IPS-NIHi11 (cell line): ENCODE data around the gene EHMT1.
"Not testable (repeated sequence)": the region's sequence is repeated elsewhere in the genome, so short reads cannot be mapped to it uniquely, and the experiment has no call there.

Experiments
- DNase-seq: peaks from one replicate; pipeline ENCODE4 v3.0.0; 2012; ENCODE audit warnings: mixed read lengths, low spot score

EHMT1 gene

DNA sequence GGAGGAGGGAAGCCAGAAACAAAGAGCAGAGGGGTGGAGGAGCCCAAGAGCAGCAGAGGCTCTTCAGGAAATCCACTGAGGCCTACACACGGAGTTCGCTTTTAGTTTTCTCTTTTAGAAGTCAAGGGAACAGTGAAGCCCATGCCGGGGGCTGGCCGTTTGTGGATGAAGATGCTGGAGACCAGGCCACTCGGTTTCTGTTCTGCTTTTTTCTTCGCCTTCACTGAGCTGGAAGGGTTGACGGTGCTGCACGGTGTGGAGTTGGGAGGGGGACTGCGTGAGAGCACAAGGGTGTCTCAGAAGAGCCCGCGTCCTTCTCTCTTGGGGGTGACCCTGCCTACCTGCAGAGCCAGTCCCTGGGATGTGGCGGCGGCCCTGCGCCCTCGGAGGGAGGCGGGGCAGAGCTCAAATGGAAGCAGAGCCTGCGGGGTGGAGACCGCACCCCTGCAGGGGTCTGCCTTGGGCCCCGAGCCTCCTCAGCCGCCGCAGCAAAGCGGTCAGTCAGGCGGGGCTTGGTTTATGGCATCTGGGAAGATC, 190.3 kb downstream of the EHMT1 start:
- no peak for DNase-seq

DNA sequence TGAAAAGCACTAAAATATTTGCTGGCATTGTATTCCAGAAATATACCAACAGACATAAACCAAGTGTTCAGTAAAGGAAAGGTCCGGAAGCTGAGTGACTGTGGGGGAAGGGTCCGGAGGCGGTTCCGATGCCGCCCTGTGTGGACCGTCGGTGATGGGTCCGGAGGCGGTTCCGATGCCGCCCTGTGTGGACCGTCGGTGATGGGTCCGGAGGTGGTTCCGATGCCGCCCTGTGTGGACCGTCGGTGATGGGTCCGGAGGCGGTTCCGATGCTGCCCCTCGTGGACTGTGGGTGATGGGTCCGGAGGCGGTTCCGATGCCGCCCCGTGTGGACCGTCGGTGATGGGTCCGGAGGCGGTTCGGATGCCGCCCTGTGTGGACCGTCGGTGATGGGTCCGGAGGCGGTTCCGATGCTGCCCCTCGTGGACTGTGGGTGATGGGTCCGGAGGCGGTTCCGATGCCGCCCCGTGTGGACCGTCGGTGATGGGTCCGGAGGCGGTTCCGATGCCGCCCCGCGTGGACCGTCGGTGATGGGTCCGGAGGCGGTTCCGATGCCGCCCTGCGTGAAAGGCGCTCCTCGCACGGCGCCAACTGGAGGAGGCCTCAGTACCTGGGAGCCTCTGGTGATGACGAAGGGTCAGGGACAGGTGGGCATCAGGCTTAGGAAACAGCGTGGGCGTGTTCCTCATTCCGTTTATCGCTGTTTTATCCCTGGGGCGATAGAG, 191.1 kb downstream of the EHMT1 start:
- DNase-seq: not testable (repeated sequence)

DNA sequence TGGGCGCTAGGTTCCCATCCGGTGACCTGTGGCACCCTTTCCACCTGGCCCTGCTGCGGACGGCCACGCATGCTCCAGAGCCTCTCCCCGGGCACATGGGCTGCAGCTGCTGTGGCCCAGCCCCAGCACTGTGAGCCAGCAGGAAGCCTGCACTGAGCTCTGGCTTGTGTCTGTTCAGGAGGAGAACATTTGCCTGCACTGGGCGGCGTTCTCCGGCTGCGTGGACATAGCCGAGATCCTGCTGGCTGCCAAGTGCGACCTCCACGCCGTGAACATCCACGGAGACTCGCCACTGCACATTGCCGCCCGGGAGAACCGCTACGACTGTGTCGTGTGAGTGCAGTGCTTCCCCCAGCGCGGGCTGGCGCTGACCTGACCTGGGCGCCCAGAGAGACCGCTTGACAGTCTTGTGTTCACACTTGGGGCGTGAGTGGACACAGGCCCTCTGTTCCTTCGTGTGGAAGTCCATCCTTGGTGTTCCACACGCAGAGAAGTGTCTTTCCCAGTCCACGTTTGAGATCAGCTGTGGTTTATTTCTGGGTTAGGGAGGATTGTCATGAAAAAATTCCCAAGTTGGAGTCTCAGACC, 192.6 kb downstream of the EHMT1 start:
- no peak for DNase-seq

GRCh38 chr9:137812356-137813023, 193.7 kb downstream of the EHMT1 start:
- no peak for DNase-seq

GRCh38 chr9:137813167-137813566, 194.4 kb downstream of the EHMT1 start:
- no peak for DNase-seq

- no peak for DNase-seq
Observed at GRCh38 chr9:137813651-137814415, 195.0 kb downstream of the EHMT1 start.

- DNase-seq: no peak
Observed at GRCh38 chr9:137814436-137814835, 195.6 kb downstream of the EHMT1 start.

GRCh38 chr9:137814841-137815240, 196.0 kb downstream of the EHMT1 start:
- DNase-seq: no peak

DNA sequence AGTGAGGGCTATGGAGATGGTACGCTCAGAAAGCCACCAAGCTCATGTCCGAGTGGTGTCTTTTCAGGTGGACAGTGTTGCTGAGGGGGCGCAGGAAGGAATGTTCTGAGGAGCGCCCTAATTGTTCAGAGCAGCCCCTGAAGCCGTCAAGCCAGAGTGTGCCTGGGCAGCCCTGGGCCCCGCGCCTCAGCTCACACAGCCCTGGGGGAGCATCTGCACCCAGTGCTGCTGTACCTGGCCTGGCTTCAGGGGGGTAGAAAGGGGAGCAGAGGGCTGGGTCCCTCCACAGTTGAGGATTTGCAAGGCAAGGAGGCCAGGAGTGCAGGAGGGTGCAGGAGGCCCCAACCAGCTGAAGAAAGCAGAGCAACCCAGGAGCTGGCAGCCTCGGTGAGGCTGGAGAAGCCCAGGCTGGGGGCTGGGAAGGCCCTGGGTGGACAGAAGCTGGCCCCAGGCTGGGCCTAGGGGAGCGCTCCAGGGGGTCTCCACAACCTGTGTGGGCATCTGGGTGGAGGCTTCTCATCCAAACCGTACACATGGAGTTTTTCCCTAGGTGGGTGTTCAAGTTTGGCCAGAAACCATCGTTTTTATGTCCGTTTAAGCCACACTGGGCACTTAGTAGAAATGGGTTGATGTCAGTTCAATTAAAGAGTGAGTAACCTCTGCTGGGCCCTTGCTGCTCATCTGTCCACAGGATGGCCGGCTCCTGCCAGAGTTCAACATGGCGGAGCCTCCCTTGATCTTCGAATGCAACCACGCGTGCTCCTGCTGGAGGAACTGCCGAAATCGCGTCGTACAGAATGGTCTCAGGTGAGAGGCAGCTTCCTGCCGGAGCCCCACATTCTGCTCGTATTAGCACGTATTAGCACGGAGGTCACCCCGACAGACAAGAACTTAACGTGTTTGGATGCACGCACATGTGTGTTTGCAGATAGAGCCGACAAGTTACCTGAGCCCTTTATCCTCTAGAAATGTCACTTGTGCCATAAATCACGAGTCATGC, 196.8 kb downstream of the EHMT1 start:
- DNase-seq: no peak

DNA sequence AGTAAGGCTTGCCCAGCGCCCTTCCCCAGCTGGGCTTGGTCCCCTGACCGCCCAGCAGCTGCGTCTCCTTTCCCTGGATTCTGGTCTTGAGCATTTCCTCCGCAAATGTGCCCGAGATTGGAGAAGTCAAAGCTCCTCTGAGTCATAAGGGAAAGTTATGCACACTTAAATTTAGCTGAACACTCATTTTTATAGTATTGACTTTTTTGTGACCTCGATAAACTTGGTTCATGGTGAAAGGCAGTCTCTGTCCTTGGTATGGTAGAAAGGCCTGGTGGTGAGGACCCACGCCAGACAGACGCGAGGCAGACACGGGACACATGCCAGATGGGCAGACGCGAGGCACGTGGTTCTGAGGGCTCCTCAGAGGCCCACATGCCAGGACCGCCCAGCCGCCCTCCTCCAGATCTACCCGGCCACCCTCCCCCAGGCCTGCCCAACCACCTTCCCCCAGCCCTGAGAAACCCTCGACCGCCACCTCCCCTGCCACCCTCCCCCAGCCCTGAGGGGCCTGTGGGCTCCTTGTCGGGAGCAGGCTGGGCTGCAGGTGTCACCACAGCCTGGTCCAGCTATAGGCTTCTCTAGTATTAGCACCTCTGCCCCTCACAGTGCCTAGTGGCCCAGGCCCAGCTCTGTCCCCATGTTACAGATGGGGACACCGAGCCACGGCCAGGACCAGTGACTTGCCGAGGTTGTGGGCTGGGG, 197.9 kb downstream of the EHMT1 start:
- no peak for DNase-seq

DNA sequence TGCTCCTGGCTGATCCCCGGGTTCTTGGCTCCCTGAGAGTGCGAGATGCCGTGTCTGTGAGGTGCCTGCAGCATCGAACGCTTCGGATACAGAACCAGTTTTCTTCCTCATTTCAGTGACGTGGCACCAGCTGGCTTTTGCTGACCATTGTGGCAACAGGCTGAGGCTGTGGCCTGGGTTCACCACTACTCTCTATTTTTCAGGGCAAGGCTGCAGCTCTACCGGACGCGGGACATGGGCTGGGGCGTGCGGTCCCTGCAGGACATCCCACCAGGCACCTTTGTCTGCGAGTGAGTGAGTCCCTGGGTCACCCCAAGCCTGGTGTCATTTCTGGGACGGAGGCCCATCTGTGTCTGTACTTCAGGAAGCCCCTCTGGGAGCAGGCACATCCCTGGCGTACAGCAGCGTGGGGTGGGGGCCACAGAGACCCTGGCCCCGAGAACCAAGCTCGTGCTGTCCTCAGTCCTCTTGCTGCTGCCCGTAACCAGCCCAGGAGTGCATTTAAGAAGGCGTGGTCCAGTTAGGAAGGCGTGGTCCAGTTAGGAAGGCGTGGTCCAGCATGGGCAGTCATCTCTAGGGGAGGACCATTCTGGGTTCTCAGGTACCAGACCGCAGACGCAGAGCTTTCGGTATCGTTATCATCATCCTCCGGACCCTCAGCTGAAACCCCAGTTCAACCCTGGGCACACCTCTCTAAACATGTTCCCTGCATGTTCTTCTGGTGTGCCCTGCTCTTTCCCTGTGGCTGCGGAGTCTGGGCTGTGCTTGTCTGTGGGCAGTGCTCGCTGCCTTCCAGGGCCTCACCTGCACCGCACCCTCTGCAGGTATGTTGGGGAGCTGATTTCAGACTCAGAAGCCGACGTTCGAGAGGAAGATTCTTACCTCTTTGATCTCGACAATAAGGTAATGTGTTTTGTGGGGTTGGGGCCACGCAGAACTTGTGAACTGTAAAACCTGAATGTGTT, 198.7 kb downstream of the EHMT1 start:
- no peak for DNase-seq

GRCh38 chr9:137818286-137818685, 199.5 kb downstream of the EHMT1 start:
- DNase-seq: no peak

DNA sequence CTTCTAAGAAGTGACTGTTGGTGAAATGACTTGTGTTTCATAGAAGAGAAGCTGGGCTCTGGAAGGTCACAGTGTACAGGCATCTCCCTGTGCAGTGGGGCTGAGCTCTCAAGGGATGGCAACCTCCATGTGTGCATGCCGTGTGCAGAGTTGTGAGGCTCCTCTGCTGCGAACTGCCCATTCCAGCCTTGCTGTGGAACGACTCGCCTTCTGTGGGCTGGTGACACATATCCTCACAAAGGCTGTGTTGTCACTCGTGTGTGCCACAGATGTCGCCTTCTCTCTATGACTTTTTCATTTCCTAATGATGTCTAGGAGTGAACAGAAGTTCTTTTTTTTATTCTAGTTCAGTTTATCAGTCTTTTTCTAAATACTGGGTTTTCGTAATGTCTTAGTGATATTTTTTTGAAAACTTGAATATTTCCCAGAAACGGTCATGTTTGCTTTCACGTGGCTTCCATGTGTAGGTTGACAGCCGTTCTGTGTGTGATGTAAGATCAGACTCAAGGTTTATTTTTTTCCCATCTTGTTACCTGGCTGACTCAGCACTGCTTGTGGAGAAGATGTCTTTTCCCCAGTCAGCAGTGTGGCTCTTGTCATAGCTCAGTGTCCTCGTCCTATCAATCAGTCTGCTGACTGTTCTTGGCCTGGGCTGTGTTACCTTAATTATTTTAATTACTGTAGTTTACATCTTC, 201.5 kb downstream of the EHMT1 start:
- no peak for DNase-seq

DNA sequence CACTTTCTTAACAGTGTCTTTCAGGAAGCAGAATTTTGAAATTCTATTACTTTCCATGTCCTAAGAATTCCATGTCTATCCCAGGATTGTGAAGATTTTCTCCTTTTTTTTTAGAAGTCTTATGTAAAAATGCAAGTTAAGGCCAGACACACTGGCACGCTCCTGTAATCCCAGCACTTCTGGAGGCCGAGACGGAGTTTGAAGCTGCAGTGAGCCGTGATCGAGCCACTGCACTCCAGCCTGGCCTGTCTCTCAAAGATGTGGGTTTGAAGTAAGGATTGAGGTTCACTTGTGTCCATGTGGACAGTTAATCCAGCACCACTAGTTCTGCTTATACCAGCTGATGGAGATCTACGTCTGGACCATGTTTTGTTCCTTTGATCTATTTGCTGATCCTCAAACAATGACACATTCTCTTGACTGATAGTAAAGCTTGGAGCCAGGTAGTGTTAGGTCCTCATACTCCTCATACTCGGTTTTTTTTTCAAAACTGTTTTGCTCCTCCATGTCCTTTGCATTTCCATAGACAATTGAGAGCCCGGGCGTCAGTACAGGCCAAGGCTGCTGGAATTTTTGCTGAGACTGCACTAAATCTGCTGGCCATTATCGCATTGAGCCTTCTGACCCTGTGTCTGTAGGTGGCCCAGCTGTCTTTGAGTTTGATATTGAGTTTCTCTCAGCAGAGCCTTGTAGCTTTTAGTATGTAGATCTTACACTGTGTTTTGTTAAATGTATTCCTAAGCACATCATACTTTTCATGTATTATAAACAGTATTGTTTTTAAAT, 205.4 kb downstream of the EHMT1 start:
- no peak for DNase-seq

GRCh38 chr9:137825324-137825989, 206.7 kb downstream of the EHMT1 start:
- no peak for DNase-seq

DNA sequence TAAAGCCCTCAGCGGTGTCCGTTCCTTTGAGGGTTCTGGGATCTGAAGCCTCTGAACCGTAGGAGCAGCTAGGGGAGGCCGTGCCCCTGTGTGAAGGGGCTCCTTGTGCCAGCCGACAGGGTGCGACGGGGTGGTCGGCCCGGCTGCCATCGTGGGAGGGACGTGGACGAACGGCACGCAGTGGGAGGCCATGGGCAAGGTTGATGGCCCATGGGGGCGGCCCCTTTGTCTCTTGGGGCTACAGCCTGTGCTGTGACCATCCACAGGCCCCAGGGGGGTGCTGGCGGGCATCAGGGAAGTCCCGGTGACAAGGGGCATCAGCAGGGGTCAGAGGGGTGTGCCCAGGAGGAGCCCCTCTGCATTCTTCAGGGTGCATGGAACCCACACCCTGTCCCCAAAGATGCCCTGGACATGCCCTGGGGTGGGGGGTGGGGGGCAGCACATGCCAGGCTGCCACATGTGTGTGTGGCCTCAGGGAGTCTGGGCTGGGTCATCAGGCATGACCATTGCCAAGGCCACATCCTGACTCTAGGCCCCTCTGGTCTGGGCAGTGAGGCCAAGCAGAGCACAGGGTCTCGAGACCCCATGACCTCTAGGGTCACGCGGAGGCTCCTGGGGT, 209.2 kb downstream of the EHMT1 start:
- DNase-seq: no peak
